Measurements from ENCODE around the gene PNPLA4. TPM values are rescaled to one million over a fixed set of nuclear protein-coding genes. Genes with fewer than 3 reads are reported as not detected.

PNPLA4 gene
- total RNA-seq, 1 donor from 2014 or later, result 12.9 TPM

DNA sequence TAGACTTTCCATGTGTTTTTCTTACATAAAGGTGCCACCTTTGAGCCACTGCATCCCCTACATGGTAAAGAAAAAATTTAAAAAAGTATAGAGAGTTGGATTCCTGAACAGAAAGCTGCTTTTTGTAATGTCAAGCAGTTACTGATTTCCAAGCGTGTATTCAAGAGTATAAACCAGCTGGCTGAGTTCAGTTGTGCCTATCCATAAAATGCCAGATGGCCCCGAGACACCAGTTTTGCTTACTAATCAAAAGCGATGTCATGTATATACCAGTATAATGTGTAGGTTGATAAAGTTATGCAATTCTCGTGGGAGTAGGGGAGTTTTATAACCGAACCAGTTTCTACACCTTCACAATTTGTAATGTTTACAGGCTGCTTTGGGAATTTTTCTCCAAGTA lies 26.2 kb upstream of the PNPLA4 start:
- TF ChIP-seq, protein P1, sequence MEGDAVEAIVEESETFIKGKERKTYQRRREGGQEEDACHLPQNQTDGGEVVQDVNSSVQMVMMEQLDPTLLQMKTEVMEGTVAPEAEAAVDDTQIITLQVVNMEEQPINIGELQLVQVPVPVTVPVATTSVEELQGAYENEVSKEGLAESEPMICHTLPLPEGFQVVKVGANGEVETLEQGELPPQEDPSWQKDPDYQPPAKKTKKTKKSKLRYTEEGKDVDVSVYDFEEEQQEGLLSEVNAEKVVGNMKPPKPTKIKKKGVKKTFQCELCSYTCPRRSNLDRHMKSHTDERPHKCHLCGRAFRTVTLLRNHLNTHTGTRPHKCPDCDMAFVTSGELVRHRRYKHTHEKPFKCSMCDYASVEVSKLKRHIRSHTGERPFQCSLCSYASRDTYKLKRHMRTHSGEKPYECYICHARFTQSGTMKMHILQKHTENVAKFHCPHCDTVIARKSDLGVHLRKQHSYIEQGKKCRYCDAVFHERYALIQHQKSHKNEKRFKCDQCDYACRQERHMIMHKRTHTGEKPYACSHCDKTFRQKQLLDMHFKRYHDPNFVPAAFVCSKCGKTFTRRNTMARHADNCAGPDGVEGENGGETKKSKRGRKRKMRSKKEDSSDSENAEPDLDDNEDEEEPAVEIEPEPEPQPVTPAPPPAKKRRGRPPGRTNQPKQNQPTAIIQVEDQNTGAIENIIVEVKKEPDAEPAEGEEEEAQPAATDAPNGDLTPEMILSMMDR (IDR thresholded peaks at IDR 0.05; ENCODE audit: partially characterized antibody, unreplicated experiment), result no peak
- H3K4me1 Mint-ChIP-seq (ENCODE audit: low read depth, unreplicated experiment), result no peaks in the 10 kb centered on the region
- no peak overlapping the region for H3K4me3 Mint-ChIP-seq (ENCODE audit: unreplicated experiment)
- H3K9me3 Mint-ChIP-seq (ENCODE audit: unreplicated experiment), result peaks cover 3% of the 10 kb centered on the region
- peaks cover 3% of the 10 kb centered on the region for H3K27me3 Mint-ChIP-seq (ENCODE audit: unreplicated experiment)
- DNase-seq, result no peak
- H3K27ac Mint-ChIP-seq (ENCODE audit: unreplicated experiment), result no peak overlapping the region
- H3K36me3 Mint-ChIP-seq (ENCODE audit: unreplicated experiment), result peaks cover 12% of the 10 kb centered on the region

DNA sequence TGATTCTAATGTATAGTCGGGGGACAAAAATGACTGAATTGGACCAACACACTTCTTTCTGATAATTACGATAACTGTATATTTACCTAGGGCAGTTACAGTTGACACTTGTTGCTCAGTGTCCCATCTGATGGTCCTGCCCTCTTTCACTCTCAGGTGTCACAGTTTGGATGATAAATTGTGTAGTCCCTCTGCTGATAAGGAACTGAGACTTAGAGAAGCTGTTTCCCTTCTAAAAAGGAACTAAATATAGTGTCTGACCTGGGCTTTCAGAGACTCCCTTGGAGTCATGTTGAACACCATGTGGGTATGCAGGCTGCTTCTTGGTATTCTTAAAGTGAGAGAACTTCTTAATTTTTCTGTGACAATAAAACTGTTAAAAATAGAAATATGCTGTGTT lies 23.7 kb upstream of the PNPLA4 start:
- DNase-seq, result no peak
- no peaks in the 10 kb centered on the region for H3K4me1 Mint-ChIP-seq (ENCODE audit: low read depth, unreplicated experiment)
- no peak overlapping the region for H3K27ac Mint-ChIP-seq (ENCODE audit: unreplicated experiment)
- TF ChIP-seq, protein P1 (IDR thresholded peaks at IDR 0.05; ENCODE audit: partially characterized antibody, unreplicated experiment), result no peak
- peaks cover under 1% of the 10 kb centered on the region for H3K9me3 Mint-ChIP-seq (ENCODE audit: unreplicated experiment)
- H3K4me3 Mint-ChIP-seq (ENCODE audit: unreplicated experiment), result no peak overlapping the region
- no peaks in the 10 kb centered on the region for H3K36me3 Mint-ChIP-seq (ENCODE audit: unreplicated experiment)
- no peaks in the 10 kb centered on the region for H3K27me3 Mint-ChIP-seq (ENCODE audit: unreplicated experiment)

DNA sequence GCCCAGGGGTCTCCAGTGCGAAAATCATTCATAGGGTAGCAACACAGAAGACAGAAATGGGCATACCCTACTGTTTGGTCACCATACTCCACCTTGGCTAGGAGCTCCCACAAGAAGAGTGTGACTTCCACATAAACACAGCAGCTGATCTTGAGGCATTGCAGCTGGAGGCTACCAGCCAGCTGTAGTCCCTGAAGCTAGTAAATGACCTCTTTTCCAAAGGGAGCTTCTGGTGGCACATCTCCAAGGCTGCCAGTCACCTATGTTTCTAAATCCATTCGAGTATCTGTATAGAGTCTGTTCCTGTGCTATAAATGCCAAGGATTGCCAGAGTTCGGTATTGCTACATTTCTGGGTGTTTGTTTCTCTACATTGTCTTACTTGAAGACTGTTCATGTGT lies 21.3 kb upstream of the PNPLA4 start:
- Mint-ChIP-seq H3K9me3 (ENCODE audit: unreplicated experiment) (no peaks in the 10 kb centered on the region), H3K4me3 (ENCODE audit: unreplicated experiment) (no peak overlapping the region), H3K4me1 (ENCODE audit: low read depth, unreplicated experiment) (no peaks in the 10 kb centered on the region), H3K27me3 (ENCODE audit: unreplicated experiment) (no peaks in the 10 kb centered on the region), H3K27ac (ENCODE audit: unreplicated experiment) (no peak overlapping the region), H3K36me3 (ENCODE audit: unreplicated experiment) (no peaks in the 10 kb centered on the region)
- no peak for DNase-seq
- TF ChIP-seq, protein P1 (IDR thresholded peaks at IDR 0.05; ENCODE audit: partially characterized antibody, unreplicated experiment), result no peak

DNA sequence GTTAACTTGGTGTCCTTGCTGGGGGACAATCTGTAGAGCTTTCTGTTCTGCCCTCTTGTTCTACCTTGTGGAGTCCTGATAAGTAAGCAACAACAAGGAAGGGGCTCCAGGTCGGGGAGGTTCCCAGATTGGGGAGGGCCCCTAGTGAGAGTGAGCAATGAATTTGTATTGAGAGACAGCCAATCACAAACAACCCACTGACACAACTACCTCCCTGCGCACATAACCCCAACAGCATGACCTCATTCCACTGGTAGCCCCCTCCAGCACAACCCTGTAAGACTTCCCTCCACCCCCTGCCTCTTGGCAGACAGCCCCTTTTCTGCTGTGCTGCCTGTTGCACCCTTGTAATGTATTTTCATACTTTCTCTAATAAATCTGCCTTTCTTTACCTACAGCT lies 19.7 kb upstream of the PNPLA4 start:
- H3K36me3 Mint-ChIP-seq (ENCODE audit: unreplicated experiment), result no peaks in the 10 kb centered on the region
- TF ChIP-seq, protein P1 (IDR thresholded peaks at IDR 0.05; ENCODE audit: partially characterized antibody, unreplicated experiment), result no peak
- no peaks in the 10 kb centered on the region for H3K9me3 Mint-ChIP-seq (ENCODE audit: unreplicated experiment)
- H3K4me1 Mint-ChIP-seq (ENCODE audit: low read depth, unreplicated experiment), result no peaks in the 10 kb centered on the region
- no peaks in the 10 kb centered on the region for H3K27me3 Mint-ChIP-seq (ENCODE audit: unreplicated experiment)
- no peak overlapping the region for H3K4me3 Mint-ChIP-seq (ENCODE audit: unreplicated experiment)
- no peak overlapping the region for H3K27ac Mint-ChIP-seq (ENCODE audit: unreplicated experiment)
- DNase-seq, result no peak

DNA sequence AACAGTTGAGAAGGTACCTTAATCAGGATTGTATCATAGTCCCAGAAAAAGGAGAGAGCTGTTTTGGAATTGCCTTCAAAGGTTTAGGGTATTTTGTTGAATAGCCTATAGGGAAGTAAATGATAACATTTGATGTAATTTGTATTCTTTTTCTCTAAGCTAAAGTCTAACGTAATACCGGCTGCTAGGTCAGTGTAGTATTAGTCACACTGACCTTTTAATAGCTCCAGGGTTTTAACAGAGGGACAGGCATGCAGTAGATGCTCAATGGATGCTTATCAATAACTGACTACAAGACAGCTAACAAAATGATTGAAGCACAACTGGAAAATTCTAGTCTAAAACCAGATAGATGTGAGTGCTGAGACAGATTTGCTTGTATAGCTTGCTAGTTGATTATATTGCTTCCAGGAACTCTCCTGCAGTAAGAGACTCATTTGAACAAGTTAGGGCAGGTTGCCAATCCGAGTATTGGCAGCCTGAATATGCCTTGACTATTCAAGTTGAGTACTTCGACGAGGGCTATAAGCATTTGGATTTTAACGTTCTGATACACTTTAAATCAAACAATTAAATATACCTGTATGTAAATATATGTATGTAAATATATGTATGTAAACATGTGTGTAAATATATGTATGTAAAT lies 16.5 kb upstream of the PNPLA4 start:
- no peak for DNase-seq
- H3K4me3 Mint-ChIP-seq (ENCODE audit: unreplicated experiment), result no peak overlapping the region
- no peaks in the 10 kb centered on the region for H3K36me3 Mint-ChIP-seq (ENCODE audit: unreplicated experiment)

More for the DNA sequence above, 16.5 kb upstream of the PNPLA4 start:
- TF ChIP-seq, protein P1 (IDR thresholded peaks at IDR 0.05; ENCODE audit: partially characterized antibody, unreplicated experiment), result no peak
- H3K4me1 Mint-ChIP-seq (ENCODE audit: low read depth, unreplicated experiment), result no peaks in the 10 kb centered on the region
- no peaks in the 10 kb centered on the region for H3K9me3 Mint-ChIP-seq (ENCODE audit: unreplicated experiment)
- H3K27me3 Mint-ChIP-seq (ENCODE audit: unreplicated experiment), result no peaks in the 10 kb centered on the region
- H3K27ac Mint-ChIP-seq (ENCODE audit: unreplicated experiment), result no peak overlapping the region

All from glutamatergic neuron (in vitro differentiated cells).